ENCODE results near the gene DCTN4. TPM values are rescaled to one million over a fixed set of nuclear protein-coding genes. Genes with fewer than 3 reads are reported as not detected.
A peak's percentile ranks its signal among the peaks of the same experiment; 100 is the strongest.

DCTN4 gene
- total RNA-seq, 1 experiment from 2014 or later, result 48.5 TPM

DNA sequence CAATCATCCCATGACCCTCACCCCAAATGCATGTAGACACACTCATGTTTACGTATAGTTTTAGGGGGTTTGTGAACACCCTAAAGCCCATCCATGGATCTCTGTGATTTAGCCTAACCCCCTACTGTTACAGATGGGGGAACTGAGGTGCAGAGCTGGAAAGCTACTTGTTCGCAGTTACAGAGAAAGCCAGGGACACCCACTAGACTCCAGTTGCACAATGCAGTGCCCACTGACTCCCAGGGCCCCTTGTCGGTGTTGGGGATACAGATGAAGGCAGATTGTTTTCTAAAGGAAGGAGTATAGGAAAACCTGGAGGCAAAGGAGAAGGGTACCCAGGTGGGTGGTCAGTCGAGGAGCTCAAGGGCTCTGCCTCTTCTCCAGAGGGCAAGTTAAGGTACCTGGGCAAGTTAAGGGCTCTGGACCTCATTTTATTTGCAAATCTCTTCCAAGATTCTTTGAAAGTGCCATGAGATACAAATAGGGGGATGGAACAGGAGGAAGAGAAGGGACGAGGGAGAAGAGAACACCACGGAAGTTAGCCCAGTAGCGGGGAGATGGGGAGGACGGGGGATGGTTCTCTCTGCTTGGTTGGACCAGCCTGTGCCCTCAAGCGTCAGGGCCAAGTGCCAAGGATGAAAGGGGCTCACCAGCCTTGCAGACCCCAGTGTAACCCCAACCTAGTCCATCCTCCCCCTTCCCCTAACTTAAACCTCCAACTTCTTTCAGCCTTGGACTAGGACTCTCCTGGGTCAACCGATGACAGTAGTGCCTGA is 96.8 kb downstream of the DCTN4 start:
- Histone ChIP-seq H3K56ac (ENCODE audit: insufficient read length, low read depth, low read length) (no peak overlapping the region), H2BK120ac (ENCODE audit: low read depth, low read length, poor library complexity, severe bottlenecking) (no peak overlapping the region), H2BK15ac (ENCODE audit: low read depth, low read length) (no peak overlapping the region), H4K8ac (replicated peaks; ENCODE audit: insufficient read length, low read depth, low read length) (no peak overlapping the region), H4K91ac (ENCODE audit: insufficient read length, low read depth, low read length) (no peak overlapping the region), H3T11ph (ENCODE audit: low read length) (no peak overlapping the region), H2AK5ac (ENCODE audit: insufficient read length, low read length) (no peak overlapping the region), H3K23me2 (ENCODE audit: insufficient read length, low read depth, low read length, poor library complexity, severe bottlenecking) (no peaks in the 10 kb centered on the region), H3K23ac (ENCODE audit: insufficient read length, low read depth, low read length) (no peak overlapping the region), H4K20me1 (ENCODE audit: control insufficient read depth, insufficient read depth, insufficient read length) (no peaks in the 10 kb centered on the region), H2AFZ (ENCODE audit: low read length) (no peak overlapping the region), H2BK5ac (ENCODE audit: insufficient read length, low read length) (no peak overlapping the region), H4K5ac (ENCODE audit: insufficient read length, low read depth, low read length) (no peak overlapping the region), H2BK20ac (ENCODE audit: low read depth, low read length, poor library complexity, severe bottlenecking) (no peak overlapping the region), H2BK12ac (ENCODE audit: insufficient read length, low read depth, low read length) (no peak overlapping the region), H3K18ac (ENCODE audit: insufficient read length, low read depth, low read length) (no peak overlapping the region), H3K79me1 (ENCODE audit: insufficient read depth, low read depth, low read length, poor library complexity, severe bottlenecking) (no peaks in the 10 kb centered on the region), H3K4ac (ENCODE audit: low read depth, low read length) (no peak overlapping the region), H3K9me3 (ENCODE audit: control insufficient read depth, low read depth, low read length) (no peaks in the 10 kb centered on the region), H3K27me3 (ENCODE audit: insufficient read depth, low read length) (no peaks in the 10 kb centered on the region; the same call in 1 of the 2 replicates), H3K4me1 (ENCODE audit: insufficient read depth, low read length) (no peaks in the 10 kb centered on the region), H3K79me2 (ENCODE audit: insufficient read depth, low read length) (no peaks in the 10 kb centered on the region), H3K14ac (ENCODE audit: insufficient read depth, low read length) (no peak overlapping the region), H3K4me2 (ENCODE audit: insufficient read depth, insufficient read length, low read length) (no peak overlapping the region), H3K27ac (ENCODE audit: insufficient read length, low read depth, low read length) (no peak overlapping the region), H3K9ac (ENCODE audit: extremely low read depth, insufficient read length, low read length) (no peak overlapping the region)
- H3K36me3 Mint-ChIP-seq (ENCODE audit: insufficient read depth in 1 of 3, low read depth in 3 of 3), result no peaks in the 10 kb centered on the region; a peak in 1 of 7 replicates
- H3K27ac Mint-ChIP-seq, result peak overlapping the region in 1 of 3 experiments; percentile 61; a peak in 1 of 7 replicates
- peaks cover 17 to 39% of the 10 kb centered on the region in 2 experiments for H3K4me1 Mint-ChIP-seq
- H3K27me3 Mint-ChIP-seq (ENCODE audit: low read depth), result peaks cover 20% of the 10 kb centered on the region
- no peak for DNase-seq
- no peaks in the 10 kb centered on the region for H3K9me3 Mint-ChIP-seq
- no peak overlapping the region for H3K4me3 Mint-ChIP-seq
- no CpG with 5 or more reads among the region's 10 CpGs for WGBS (ENCODE audit: extremely low coverage, insufficient read length, low lambda C conversion rate)
- no peak for TF ChIP-seq CTCF (conservative IDR thresholded peaks at IDR 0.05)

Measured in H9 (cell line).